GM19463 (cell line): ENCODE measurements around the gene LRSAM1.

ENCODE experiments used
- ATAC-seq: cut with Tn5 transposase; IDR thresholded peaks from one replicate; pipeline ENCODE4 v1.9.1; 2021; ENCODE audit warnings: mild to moderate bottlenecking, moderate library complexity; ENCODE audit not compliant: unreplicated experiment

Gene LRSAM1

DNA sequence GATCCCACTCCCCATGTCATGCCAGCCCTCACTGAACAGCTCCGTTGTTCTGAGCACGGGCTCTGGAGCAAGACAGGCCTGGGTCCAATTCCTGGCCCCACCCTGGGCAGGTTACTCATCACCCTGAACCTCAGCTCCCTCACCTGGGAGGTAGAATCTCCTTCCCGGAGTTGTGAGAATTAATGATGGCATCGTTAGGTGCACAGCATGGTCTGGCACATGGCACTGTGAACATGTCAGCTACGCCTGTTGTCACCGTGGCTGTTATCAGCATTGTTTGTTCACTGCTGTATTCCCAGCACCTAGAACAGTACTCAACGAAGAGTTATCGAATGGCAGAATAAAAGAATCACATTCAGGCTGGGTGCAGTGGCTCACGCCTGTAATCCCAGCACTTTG, 43.0 kb downstream of the LRSAM1 start:
- ATAC-seq, result no peak

DNA sequence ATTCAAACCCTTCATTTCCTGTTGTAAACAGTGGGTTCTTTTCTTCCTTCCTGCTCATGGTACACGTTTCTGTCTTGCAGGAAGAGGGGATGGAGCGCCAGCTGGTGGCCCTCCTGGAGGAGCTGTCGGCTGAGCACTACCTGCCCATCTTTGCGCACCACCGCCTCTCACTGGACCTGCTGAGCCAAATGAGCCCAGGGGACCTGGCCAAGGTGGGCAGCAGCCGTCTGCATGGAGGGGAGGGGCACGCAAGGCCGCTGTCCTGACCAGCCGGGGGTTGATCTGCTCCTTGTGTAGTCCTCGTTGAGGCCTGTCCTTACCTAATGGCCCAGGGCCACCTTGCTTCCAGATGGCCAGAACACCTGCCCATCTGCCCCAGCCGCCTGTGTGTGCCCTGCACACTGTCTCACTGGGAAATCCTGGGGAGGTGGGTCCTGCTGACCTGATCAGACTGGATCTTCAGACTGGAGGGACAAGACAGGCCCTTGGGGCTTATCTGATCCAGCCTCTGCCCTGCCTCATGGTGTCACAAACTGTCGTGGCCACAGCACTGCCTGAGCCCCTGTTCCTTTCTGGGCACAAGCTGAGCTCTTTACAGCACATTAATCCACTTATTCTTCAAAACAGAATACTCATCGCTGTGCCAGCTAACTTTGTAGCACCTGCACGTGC, 44.7 kb downstream of the LRSAM1 start:
- no peak for ATAC-seq

DNA sequence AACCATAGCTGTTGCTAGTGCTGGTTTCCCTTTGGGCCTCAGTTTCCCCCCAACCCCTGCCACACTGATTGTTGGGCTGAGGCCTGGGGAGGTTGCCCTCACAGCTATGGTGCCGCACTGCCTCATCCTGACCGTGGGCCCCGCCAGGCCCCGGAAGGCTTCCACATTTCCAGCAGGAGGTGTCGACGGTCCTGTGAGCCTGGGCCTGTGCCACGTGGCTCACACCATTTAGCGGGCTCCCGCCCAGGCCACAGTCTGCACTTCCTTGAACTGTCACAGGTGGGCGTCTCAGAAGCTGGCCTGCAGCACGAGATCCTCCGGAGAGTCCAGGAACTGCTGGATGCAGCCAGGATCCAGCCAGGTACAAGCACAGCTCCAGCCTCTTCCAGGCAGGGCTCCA, 45.7 kb downstream of the LRSAM1 start:
- ATAC-seq, result no peak

DNA sequence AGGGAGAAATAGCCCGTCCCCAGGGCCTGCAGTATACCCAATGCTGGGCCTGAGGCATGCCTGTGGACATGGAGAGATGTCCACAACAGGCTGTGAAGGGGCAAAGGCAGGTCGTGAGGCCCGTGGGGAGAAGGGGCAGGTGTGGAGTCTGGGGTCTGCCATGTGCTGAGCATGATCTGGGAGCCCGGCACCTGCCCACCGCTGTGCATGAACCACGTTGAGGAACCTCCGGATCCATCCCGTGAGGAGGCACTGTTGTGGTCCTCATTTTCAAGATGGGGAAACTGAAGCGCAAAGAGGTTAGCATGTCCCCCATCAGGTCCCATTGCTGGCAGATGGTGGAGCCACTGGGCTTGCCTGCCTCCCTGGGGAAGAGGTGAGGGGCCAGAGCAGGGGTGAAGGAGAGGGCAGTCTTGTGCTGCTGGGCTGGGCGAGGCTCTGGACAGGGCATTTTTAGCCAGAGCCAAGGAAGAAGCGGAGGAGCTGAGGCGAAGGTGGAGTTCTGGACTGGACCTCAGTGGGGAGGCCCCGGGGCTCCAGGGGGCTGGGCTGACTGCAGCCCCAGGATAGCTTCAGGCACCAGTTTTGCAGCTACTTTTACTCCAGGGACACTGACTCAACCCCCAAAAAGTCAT, 46.5 kb downstream of the LRSAM1 start:
- ATAC-seq, result no peak

DNA sequence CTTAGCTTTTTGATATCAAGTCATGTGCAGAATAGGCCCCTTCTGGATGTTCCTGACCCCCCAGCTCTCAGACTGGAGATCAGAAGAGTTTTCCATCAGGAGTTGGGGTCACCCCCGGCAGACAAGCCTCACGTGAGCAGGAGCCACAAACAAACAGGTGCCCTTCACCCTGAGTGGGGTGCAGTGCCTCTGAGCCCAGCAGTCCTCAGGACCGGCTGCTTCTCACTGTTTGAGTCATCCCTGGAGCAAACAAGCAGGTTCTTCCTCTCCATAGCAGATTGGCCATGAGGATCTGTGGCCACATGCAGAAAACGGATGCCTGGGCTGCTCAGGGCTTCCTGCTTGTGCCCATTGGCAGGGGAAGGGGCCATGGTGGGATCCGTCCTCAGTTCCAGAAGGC, 47.0 kb downstream of the LRSAM1 start:
- ATAC-seq, result no peak

DNA sequence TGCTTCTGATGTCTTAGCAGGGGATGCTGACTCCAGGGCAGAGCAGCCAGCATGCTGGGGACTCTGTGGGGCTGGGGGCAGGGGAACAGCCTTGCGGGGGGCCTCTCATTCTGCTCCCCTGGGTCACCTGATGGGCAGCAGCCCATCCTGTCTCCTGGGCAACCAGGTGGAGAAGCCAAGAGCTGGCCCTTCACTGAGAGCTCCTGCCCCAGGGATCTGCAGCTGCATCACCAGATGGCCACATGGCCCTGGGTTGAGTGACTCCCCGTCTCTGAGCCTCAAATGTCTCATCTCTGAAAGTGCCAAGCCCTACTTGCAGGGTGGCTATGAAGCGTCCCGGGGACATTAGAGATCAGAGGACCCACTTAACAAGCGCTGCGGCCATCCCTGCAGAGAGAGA, 49.1 kb downstream of the LRSAM1 start:
- ATAC-seq, result no peak

DNA sequence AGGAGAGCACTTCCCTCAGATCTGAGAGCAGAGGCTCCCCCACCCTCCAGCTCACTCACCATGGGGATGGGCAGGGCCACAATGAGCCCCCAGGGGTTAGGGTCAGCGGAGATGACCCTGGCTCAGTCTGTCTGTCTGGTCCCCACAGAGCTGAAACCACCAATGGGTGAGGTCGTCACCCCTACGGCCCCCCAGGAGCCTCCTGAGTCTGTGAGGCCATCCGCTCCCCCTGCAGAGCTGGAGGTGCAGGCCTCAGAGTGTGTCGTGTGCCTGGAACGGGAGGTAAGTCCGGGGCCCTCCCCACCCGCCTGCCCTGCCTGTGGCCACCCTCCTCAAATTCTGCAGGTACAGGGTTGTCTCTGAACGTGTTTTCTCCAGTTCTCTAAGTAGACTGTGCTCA, 49.6 kb downstream of the LRSAM1 start:
- no peak for ATAC-seq

DNA sequence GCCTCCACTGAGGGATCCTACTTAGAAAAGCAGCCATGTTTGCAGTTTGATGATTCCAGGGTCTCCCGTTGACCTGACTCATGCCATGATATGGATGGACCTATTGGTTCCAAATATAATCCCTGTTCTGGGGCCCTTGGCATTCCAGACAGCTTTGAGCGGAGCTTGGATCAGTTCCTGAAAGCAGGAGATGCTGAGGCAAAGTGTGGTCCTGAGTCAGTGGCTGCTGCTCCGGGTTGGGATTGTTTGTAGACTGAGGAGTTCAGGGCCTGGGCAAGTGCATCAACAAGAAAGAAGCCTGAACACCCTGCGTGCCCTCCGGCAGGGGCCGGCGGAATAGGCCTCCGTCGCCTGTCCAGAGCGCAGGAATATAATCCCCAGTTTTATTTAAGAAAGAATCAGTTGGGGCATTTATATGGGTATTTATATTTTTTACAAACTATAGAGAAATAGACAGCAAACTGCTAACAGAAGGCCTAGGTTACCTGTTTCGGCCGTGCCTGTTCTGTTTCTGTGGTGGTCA, 50.6 kb downstream of the LRSAM1 start:
- no peak for ATAC-seq

DNA sequence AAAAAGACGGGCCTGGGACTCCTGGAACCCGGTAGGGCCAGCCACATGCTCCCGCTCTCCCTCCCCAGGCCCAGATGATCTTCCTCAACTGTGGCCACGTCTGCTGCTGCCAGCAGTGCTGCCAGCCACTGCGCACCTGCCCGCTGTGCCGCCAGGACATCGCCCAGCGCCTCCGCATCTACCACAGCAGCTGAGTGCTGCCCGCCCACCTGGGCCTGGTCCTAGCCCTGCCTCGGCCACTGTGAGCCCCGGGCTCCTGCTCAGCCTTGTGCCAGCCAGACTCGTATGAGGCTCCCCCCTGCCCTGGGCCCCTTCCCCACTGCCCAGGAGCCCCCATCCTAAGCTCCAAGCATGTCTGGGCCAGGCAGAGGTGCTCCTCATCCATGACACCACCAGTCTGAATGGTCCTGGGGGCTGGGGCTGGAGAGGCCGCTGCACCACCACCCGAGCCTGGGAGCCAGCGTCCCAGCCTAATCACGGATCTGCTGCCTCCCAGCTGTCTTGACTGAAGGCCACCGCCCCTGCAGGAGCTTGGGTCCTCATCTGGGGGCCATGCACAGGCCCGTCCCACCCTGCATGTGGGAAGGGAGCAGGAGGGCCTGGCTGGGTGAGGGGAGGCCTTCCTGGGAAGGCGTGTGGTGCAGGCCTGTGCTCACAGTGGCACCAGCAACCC, 51.5 kb downstream of the LRSAM1 start:
- no peak for ATAC-seq

DNA sequence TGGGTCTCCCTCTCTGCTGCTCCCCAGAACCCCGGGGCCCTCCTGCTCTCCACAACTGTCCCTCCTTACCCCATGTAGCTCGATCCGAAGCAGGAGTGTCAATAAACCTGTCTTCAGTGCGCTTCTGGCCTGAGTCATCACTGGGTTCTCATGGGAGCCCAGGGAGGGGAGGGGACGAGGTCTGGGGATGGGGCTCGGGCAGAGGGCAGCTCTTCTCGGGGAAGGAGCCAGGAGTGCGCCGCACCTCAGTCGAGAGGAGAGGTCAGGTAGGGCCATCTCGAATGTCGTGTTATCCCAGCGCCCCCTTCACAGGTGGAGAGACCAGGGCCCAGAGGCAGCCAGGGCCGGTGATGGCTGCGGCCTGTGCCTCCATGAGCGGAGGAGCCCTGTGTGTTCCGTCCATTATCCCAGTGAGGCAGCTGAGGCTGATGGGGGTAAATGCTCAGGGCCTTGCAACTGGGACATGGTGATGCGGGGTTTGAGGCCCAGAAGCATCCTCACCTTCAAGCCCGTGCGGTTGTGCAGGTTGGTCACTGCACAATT, 52.1 kb downstream of the LRSAM1 start:
- ATAC-seq, result no peak

DNA sequence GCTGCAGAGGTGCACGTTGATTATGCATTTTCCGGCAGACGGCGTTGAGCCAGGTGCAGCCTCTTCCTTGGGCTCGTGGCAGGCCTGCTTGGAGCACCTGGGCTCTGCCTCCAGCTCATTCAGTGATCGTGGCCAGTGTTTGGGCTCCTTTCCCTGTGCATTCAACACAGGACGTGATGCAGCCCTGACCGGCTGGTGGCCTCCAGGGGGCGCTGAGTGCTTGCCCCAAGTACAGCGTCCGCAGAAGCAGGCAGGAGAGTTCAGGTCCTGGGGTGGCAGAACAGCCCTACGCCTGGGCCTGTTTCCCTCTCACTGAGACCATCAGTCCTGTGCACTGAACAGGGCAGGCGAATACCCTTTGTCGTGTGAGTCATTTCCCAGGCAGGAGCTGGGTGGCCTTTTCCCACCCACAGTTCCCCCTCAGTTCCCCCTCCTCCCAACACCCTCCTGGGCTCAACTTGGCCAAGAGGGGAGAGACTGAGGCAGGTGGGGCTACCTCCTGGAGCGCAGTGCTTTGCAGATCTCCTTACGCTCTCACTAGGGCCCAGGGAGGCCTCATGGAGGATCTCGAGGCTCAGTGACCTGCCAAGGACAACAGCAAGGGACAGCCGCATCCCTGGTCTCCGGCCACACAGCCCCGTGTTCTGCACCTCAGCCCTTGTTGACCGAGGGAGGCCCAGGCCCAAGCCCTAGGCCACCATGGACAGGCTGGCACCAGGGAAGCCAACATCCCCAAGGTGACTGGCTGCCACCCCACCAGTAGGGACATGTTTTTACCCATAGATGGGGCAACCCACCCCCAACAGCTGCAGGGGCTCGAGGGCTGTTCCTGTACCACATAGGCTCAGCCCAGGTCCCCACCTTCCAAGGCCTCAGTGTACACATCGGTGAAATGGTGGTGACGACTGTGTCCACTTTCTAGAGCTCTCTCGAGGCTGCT, 52.9 kb downstream of the LRSAM1 start:
- ATAC-seq, result no peak

DNA sequence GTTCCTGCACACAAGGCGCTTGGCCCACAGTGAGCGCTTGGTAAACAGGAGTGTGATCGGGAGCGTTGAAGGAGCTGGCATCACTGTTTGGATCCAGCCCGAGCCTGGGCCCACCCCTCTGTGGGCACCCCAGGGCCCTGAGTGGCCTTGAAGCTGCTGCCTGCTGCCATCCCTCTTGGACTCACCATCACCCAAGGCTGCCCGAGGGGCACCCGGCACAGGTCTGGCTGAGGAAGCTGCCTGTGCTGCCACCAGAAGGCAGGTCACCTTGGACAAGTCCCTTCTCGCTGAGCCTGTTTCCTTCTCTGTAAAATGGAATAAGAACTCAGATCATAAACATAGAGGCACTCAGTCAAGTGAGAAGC, 53.6 kb downstream of the LRSAM1 start:
- ATAC-seq, result no peak

DNA sequence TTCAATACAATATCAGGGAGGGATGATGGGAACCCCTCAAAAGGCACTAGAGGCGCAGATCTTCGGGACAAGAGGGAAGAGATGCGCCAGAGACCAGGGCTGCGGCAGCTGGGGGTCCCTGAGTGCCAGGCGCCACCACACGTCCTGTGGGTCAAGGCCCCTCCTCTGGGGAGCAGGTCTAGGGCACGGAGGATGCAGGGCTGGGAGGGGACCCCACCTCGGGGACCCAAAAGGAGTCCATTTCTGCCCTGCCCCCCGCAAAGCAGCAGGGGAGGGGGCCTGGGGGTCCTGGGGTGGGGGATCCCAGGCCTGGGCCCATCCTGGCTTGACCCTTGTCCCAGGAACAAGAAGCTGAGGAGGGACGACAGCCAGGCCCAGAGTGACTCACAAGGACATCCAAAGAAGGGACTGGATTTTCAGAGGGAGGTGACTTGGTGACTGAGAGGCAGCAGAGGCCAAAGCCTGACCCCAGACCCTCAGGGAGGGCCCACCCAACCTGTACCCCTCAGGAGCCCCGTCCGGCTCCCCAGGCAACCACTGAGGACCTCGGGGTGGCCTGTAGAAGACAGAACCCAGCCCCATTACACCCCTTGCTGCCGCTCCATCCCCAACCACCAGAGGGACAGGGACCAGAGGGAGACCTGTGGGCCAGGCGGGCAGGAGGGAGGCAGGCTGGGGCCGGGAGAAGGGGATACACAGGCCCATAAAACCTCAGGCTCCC, 54.2 kb downstream of the LRSAM1 start:
- ATAC-seq, result no peak

DNA sequence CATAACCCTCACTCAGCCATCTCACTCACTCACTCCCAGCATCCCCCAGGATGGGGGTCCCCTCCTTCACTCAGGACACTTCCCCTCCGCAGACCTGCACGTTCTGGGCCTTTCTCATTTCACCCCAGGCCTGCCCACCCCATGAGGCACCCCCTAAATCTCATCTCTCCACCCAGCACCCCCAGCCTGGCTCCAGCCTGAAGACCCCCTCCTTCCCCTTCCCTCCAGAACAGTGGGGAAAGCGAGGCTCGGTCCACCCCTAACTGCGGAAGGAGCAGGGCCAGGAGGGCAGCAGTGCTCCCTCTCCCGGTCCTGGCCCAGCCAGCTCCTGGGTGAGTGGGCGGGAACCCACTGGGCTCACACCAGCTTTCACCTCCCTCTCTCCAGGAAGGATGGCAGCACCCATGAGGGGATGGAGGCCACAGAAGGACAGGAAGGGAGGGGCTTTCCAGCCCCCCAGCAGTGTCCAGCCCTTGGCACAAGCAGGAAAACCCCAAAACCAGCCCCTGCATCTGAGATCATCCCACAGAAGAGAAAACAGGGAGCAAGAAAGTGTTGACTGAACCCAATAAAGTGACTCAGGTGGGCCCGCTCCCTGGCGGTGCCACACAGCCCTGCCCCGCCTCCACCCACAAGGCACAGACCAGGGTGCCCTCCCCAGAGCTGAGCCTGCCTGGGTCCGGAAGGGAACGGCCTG, 55.0 kb downstream of the LRSAM1 start:
- no peak for ATAC-seq

DNA sequence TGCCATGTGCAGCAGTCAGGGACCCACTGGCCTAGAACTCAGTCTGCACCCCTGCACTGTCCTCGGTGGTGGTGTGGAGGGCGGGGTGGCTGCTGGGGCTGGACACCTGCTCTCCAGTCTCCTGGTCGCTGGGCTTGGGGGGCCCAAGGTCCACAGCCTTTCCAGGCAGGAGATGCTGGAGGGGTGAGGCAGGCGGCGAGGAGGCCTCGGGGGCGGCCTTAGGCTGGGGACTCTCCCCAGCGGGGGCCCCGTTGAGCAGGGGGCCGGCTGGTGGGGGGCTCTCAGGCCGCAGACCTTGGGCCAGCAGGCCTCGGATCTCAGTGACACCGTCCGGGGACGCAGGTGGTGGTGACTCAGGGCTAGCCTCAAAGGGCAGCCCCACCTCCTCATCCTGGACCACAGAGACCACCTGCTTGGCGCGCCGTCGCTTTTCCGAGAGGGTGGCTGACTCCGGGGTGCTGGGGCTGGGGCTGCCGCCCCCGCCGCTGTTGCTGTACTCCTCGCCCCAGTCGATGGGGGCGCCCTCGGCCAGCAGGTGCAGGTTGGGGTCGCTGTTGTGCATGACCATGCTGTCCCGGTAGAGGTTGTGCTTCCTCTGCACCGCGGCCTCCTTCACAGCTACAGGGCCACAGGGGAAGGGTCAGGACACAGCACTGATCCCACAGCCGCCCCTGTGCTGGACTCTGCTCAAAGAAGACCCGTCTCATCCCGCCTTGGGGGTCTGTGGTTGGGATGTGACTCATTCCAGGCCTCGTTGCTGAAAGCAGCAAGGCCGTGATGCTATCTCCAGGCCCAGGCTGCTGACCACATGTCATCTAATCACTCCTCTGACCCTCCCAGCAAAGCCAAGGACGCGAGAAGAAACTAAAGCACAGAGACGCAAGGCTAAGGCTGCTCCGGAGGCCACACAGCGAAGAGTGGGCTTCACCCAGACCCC, 55.8 kb downstream of the LRSAM1 start:
- no peak for ATAC-seq

DNA sequence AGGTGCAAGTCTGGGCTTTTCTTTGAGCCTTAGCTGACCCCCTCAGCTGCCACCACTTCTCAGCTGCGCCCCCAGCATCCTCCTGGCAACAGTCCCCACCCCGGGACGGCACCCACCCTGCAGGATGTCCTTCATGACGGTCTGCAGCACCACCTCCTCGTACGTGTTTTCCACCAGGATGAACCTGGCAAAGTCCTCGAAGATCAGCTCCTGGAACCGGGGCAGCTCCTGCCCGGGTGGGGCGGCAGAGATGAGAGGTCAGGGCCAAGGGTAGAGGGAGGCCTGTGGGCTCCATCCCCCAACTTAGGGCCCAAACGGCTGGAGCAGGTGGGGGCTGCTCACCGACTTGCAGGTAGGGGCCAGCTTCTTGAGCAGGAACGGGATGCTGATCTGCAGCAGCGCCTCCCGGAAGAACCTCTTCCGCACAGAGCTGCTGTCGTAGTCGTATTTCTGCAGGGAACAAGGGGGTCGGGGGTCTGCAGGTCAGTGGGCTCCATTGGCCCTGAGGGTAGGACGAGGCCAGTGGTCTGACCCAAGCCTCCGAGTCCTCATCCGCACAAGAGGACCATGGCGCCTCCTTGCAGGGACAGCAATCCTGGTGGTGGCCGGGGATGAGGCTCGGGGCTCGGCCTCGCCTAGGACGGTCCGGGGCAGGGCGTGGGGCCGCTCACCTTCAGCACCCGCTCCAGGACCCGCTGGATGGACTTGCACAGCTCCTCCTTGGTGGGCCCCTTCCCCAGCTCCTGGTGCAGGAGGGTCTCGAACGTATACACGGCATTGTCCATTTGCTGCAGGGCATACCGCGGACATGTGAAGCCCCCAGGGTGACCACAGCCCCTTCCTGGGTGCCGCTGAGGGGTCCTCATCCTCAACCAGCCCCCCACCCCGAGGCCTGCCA, 56.7 kb downstream of the LRSAM1 start:
- ATAC-seq, result no peak

DNA sequence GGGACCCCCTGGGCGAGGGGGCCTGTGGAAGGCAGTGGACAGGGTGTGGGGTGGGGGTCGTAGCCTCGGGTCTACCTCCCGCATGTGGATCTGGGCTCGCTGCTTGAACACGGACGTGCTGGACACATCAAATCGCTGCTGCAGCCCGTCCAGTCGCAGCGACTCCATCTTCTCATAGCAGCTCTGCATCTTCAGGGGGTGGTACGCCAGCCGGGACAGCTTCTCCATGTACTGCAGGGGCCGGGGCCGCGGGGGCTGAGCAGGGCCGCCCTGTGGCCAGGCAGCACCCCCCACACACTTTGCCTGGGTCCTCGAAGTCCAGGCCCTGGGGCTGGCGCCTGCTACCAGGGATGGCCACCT, 57.6 kb downstream of the LRSAM1 start:
- no peak for ATAC-seq
